Dedifferentiated amniotic fluid mesenchymal stem cell (primary cell): ENCODE data around the gene GIT1.

ENCODE experiments used
- DNase-seq: peaks from one replicate; pipeline ENCODE4 v3.0.0-alpha.2; 2016; ENCODE audit errors: extremely low spot score

Gene GIT1

DNA sequence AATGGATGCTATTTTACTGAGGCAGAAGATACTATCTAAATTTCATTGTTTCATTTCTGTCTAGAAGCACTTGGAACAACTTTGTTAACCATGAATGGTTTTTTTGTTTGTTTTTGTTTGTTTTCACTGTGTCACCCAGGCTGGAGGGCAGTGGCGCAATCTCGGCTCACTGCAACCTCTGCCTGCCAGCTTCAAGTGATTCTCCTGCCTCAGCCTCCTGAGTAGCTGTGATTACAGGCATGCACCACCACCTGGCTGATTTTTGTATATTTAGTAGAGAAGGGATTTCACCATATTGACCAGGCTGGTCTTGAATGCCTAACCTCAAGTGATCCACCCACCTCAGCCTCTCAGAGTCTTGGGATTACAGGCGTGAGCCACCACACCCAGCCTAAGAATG lies 63.1 kb downstream of the GIT1 start:
- DNase-seq = no peak

DNA sequence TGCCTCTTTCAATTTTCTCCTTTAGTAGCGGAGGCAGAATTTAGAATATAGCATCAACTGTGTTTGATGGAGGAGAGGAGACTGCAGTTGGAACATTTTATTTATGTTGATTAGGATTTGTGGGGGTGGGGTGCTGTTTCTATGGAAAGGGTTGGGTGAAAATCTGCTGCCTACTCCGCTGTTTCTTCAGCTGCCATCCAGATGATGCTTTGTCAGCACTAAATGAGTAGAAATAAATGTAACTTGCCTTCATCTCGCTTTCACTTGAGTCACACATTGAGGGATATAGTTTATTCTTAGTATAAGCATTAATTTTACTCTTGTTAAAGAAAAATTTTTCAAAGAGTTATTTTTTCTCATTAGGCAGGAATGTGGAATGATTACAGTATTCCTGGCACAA lies 64.8 kb downstream of the GIT1 start:
- no peak for DNase-seq
